ENCODE data around the gene ZNF764. TPM values are rescaled to one million over a fixed set of nuclear protein-coding genes. Genes with fewer than 3 reads are reported as not detected.

The ZNF764 gene
- total RNA-seq, 3 donors from 2014 or later: 4.0 to 8.2 (median 7.5) TPM

- no peaks in the 10 kb centered on the region for H3K9me3 ChIP-seq
- no peaks in the 10 kb centered on the region for H3K36me3 ChIP-seq
- H3K27me3 ChIP-seq: no peaks in the 10 kb centered on the region
- intact Hi-C loops (cut with DNase I; ENCODE audit: low total_unique reads): no loop called here
- no peak overlapping the region for H3K27ac ChIP-seq
- no peak for TF ChIP-seq CTCF (IDR thresholded peaks at IDR 0.05)
- H3K4me3 ChIP-seq: no peak overlapping the region
- H3K4me1 ChIP-seq: peaks cover 0 to 4% of the 10 kb centered on the region in 2 donors
- DNase-seq (ENCODE audit: low spot score in 2 of 2): no peak
Observed at GRCh38 chr16:30588651-30589050, 30.5 kb upstream of the ZNF764 start.

- Histone ChIP-seq H3K4me1 (peaks cover 4 to 5% of the 10 kb centered on the region in 2 donors), H3K9me3 (no peaks in the 10 kb centered on the region), H3K4me3 (peak within 1 kb of the TSS; percentile 61 to 86 (median 78)), H3K36me3 (no peaks in the 10 kb centered on the region), H3K27ac (peak within 1 kb of the TSS; percentile 84 to 93), H3K27me3 (no peaks in the 10 kb centered on the region)
- intact Hi-C loops (cut with DNase I; ENCODE audit: low total_unique reads): no loop called here
- DNase-seq (ENCODE audit: low spot score in 2 of 2): peak; percentile 96 to 98
- TF ChIP-seq CTCF (IDR thresholded peaks at IDR 0.05): peak in 1 of 3 donors; percentile 39
- TF ChIP-seq POLR2A (IDR thresholded peaks at IDR 0.05): no peak
- peak; percentile 87 to 92 (median 90) for TF ChIP-seq POLR2AphosphoS5 (IDR thresholded peaks at IDR 0.05)
Observed at GRCh38 chr16:30585400-30586191, 27.4 kb upstream of the ZNF764 start, which contains the start of gene ZNF785. Gene ZNF785 (minus strand): TSS chr16:30585697. CDS start chr16:30585611, 86 bp downstream.

GRCh38 chr16:30585022-30585399 is 26.8 kb upstream of the ZNF764 start:
- Histone ChIP-seq H3K9me3 (no peaks in the 10 kb centered on the region), H3K4me1 (peaks cover 4 to 5% of the 10 kb centered on the region in 2 donors), H3K4me3 (peak overlapping the region; percentile 61 to 86 (median 78)), H3K36me3 (no peaks in the 10 kb centered on the region), H3K27me3 (no peaks in the 10 kb centered on the region), H3K27ac (peak overlapping the region; percentile 84 to 93)
- intact Hi-C loops (cut with DNase I; ENCODE audit: low total_unique reads): no loop called here
- no peak for TF ChIP-seq POLR2A (IDR thresholded peaks at IDR 0.05)
- TF ChIP-seq POLR2AphosphoS5 (IDR thresholded peaks at IDR 0.05): no peak
- TF ChIP-seq CTCF (IDR thresholded peaks at IDR 0.05): no peak
- no peak for DNase-seq (ENCODE audit: low spot score in 2 of 2)

GRCh38 chr16:30582611-30583340 is 24.6 kb upstream of the ZNF764 start:
- intact Hi-C loops (cut with DNase I; ENCODE audit: low total_unique reads): no loop called here
- Histone ChIP-seq H3K36me3 (no peaks in the 10 kb centered on the region), H3K4me1 (peaks cover 4 to 5% of the 10 kb centered on the region in 2 donors), H3K27ac (no peak overlapping the region), H3K9me3 (no peaks in the 10 kb centered on the region), H3K4me3 (no peak overlapping the region), H3K27me3 (no peaks in the 10 kb centered on the region)
- DNase-seq (ENCODE audit: low spot score in 2 of 2): no peak
- TF ChIP-seq POLR2AphosphoS5 (IDR thresholded peaks at IDR 0.05): no peak
- no peak for TF ChIP-seq CTCF (IDR thresholded peaks at IDR 0.05)

- no peaks in the 10 kb centered on the region for H3K27me3 ChIP-seq
- TF ChIP-seq CTCF (IDR thresholded peaks at IDR 0.05): no peak
- no peak for TF ChIP-seq POLR2AphosphoS5 (IDR thresholded peaks at IDR 0.05)
- no peak for TF ChIP-seq POLR2A (IDR thresholded peaks at IDR 0.05)
- intact Hi-C loops (cut with DNase I; ENCODE audit: low total_unique reads): no loop called here
- H3K4me1 ChIP-seq: peaks cover 4 to 5% of the 10 kb centered on the region in 2 donors
- H3K27ac ChIP-seq: no peak overlapping the region
- no peak for DNase-seq (ENCODE audit: low spot score in 2 of 2)
- H3K9me3 ChIP-seq: no peaks in the 10 kb centered on the region
- no peaks in the 10 kb centered on the region for H3K36me3 ChIP-seq
- H3K4me3 ChIP-seq: no peak overlapping the region
Observed at GRCh38 chr16:30581457-30581856, 23.3 kb upstream of the ZNF764 start.
